HG03159 (cell line): ENCODE data around the gene TLK2.
"Not testable (repeated sequence)": the region's sequence is repeated elsewhere in the genome, so short reads cannot be mapped to it uniquely, and the experiment has no call there.

Source experiments
- ATAC-seq: cut with Tn5 transposase; IDR thresholded peaks from one replicate; pipeline ENCODE4 v1.9.1; 2021; ENCODE audit warnings: mild to moderate bottlenecking, moderate library complexity; ENCODE audit not compliant: unreplicated experiment

TLK2 gene

GRCh38 chr17:62557532-62557931 lies 78.9 kb downstream of the TLK2 start:
- ATAC-seq = not testable (repeated sequence)

GRCh38 chr17:62558941-62559340 lies 80.3 kb downstream of the TLK2 start:
- ATAC-seq = not testable (repeated sequence)

- ATAC-seq = not testable (repeated sequence)
These were observed 82.3 kb downstream of the TLK2 start for GRCh38 chr17:62560971-62561370.

- no peak for ATAC-seq
These were observed 84.0 kb downstream of the TLK2 start for GRCh38 chr17:62562656-62563055.

GRCh38 chr17:62565817-62566216 lies 87.2 kb downstream of the TLK2 start:
- ATAC-seq = no peak

- ATAC-seq = no peak
These were observed 88.5 kb downstream of the TLK2 start for GRCh38 chr17:62566996-62567578.

- ATAC-seq = no peak
These were observed 93.9 kb downstream of the TLK2 start for GRCh38 chr17:62572488-62572887.

- ATAC-seq = no peak
These were observed 94.3 kb downstream of the TLK2 start for GRCh38 chr17:62572888-62573401.

- ATAC-seq = no peak
These were observed 95.0 kb downstream of the TLK2 start for GRCh38 chr17:62573480-62574117.

GRCh38 chr17:62576382-62576781 lies 97.8 kb downstream of the TLK2 start:
- ATAC-seq = no peak

GRCh38 chr17:62578757-62579487 lies 100.3 kb downstream of the TLK2 start:
- ATAC-seq = no peak

- no peak for ATAC-seq
These were observed 102.3 kb downstream of the TLK2 start for GRCh38 chr17:62580947-62581346.

- ATAC-seq = no peak
These were observed 103.1 kb downstream of the TLK2 start for GRCh38 chr17:62581764-62582163.

- no peak for ATAC-seq
These were observed 108.9 kb downstream of the TLK2 start for GRCh38 chr17:62587554-62587953.

- no peak for ATAC-seq
These were observed 109.5 kb downstream of the TLK2 start for GRCh38 chr17:62588109-62588508.

GRCh38 chr17:62591333-62591732 lies 112.7 kb downstream of the TLK2 start:
- no peak for ATAC-seq

GRCh38 chr17:62591822-62592221 lies 113.2 kb downstream of the TLK2 start:
- not testable (repeated sequence) for ATAC-seq

- no peak for ATAC-seq
These were observed 113.9 kb downstream of the TLK2 start for GRCh38 chr17:62592341-62593099.

GRCh38 chr17:62595484-62595883 lies 116.9 kb downstream of the TLK2 start:
- ATAC-seq = no peak

GRCh38 chr17:62596662-62597061 lies 118.0 kb downstream of the TLK2 start:
- ATAC-seq = no peak

- no peak for ATAC-seq
These were observed 118.5 kb downstream of the TLK2 start for GRCh38 chr17:62597150-62597549.
